Hematopoietic multipotent progenitor cell treated with erythropoietin and hydrocortisone succinate and interleukin-3 and kit ligand, for 6 days (in vitro differentiated cells): ENCODE results near the gene PPIP5K1.
"Not testable (repeated sequence)": the region's sequence is repeated elsewhere in the genome, so short reads cannot be mapped to it uniquely, and the experiment has no call there.

Experiments
- DNase-seq: peaks from one replicate; pipeline ENCODE4 v3.0.0-alpha.2; 2015

Gene PPIP5K1

DNA sequence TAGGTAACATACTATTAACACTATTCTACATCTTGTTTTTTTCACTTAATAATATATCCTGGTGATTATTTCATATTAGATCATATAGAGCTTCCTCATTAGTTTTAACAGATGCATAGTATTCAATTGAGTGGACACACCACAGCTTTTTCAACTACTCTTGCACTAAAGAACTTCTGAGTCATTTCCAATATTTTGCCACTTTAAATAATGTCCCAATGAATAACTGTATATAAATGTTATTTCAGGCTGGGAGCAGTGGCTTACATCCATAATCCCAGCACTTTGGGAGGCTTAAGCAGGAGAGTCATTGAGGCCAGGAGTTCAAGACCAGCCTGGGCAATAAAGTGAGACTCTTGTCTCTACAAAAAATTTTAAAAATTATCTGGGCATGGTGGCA lies 45.7 kb downstream of the PPIP5K1 start:
- no peak for DNase-seq

DNA sequence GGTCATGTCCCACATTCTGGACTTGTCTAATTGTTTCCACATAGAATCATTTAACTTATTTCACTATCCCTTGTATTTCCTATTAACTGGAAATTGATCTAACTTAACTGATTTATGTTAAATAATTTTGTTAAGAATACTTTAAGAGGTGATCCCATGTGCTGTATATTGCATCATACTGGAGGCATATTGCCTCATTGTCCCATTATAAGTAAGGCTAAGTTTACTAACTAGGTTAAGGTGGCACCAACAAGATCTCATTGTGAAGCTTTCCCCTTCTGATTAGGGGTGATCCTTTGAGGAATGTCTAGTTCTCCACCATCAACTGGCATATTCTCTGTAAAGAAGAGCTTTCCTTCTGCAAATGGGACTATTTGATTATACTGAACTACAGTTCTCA lies 48.2 kb downstream of the PPIP5K1 start:
- peak; percentile 15 for DNase-seq

DNA sequence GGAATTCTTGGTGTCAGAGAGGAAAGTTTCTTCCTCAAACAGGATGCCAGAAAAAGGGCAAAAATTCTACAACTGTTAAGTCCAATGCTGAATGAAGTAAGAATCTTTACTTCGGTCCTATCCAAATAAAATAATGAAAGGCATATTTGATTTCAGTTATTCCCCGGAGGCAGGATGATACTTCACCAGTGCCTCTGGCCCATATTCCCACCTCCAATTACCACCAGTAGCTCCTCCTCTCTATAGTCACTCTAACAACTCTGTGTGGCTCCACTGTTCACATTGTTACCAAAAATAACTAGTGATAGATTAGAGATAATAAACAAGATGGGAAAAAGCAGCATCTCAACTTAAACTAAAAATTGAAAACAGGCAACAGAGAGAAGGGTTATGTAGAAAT lies 51.9 kb downstream of the PPIP5K1 start:
- no peak for DNase-seq

DNA sequence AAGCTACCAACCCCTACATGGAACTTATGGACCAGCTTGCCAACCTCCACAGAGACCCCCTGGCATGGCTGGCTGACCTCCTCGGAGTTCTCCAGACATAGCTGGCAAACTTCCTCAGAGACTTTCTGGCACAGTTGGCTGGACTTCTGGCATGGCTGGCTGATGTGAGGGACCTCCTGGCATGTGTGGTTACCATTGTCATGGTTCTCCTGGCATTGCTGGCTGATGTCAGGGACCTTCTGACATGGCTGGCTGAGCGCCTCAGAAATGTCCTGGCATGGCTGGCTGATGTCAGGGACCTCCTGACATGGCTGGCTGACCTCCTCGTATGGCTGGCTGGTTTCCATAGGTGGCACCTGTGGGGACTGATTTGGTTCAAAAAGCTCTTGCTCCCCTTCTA lies 55.1 kb downstream of the PPIP5K1 start:
- DNase-seq: no peak

DNA sequence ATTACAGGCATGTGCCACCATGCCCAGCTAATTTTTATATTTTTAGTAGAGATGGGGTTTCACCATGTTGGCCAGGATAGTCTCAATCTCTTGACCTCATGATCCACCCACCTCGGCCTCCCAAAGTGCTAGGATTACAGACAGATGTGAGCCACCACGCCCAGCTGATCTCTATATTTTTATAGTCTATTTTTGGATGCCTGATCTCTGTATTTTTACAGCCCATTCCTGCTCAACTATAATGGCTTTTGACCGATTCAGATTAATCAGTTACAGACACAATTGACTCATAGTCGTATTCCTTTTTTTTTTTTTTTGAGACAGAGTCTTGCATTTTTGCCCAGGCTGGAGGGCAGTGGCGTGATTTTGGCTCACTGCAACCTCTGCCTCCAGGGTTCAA lies 57.2 kb downstream of the PPIP5K1 start:
- not testable (repeated sequence) for DNase-seq

DNA sequence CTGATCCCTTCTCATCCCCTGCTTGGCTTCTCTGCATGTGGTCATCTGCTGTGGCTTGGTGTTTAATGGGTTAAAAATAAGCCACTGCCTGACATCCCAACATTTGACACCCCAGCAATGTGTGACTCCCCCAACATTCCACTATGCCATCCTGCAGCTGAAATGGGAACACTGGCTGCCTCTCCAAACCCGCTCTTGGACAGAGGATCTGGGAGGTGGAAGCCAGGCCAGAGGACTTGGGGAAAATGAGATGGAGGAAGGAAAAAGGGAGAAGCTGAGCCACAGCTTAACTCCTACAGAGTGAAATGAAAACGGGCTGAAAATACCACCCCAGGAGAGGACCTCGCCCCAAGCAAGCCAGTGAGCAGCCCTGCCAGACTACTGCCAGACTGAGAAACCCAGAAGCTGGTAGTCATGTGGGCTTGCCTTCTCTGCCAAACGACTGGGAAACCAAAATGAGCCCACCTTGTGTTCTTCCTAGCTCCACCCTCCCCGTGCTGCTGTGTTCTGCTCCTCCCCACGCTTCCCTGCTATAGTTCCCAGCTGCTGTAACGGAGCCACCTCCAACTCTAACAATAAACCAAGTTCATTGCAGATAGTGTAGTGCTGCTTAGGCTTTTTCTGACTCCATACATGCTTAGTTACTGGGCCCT lies 58.9 kb downstream of the PPIP5K1 start:
- DNase-seq: no peak

DNA sequence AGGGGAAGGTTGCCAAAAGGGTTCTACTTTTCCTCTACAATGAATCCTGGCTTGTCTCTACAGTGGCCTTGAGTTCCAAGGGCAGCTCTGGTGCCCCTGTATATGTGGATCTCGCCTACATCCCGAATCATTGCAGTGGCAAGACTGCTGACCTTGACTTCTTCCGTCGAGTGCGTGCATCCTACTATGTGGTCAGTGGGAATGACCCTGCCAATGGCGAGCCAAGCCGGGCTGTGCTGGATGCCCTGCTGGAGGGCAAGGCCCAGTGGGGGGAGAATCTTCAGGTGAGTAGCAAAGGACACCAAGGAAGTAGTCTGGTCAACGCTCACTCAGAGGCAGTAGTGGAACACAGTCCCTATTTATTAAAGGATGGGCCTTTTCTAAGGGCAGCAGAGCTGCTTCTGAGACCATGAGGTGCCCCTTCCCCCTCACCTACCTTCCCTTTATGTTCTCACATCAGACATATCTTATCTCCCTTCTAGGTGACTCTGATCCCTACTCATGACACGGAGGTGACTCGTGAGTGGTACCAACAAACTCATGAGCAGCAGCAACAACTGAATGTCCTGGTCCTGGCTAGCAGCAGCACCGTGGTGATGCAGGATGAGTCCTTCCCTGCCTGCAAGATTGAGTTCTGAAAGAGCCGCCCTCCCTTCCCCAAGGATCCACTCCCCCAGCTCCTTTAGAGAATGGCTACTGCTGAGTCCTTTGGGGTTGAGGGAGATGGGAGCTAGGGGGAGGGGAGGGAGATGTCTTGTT lies 60.2 kb downstream of the PPIP5K1 start:
- no peak for DNase-seq

DNA sequence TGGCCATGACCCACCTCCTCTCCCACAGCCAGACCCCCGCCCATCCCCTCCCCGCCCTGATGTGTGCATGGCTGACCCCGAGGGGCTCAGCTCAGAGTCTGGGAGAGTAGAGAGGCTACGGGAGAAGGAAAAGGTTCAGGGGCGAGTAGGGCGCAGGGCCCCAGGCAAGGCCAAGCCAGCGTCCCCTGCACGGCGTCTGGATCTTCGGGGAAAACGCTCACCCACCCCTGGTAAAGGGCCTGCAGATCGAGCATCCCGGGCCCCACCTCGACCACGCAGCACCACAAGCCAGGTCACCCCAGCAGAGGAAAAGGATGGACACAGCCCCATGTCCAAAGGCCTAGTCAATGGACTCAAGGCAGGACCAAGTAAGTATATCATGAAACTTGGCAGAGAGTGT lies 60.9 kb downstream of the PPIP5K1 start:
- no peak for DNase-seq

DNA sequence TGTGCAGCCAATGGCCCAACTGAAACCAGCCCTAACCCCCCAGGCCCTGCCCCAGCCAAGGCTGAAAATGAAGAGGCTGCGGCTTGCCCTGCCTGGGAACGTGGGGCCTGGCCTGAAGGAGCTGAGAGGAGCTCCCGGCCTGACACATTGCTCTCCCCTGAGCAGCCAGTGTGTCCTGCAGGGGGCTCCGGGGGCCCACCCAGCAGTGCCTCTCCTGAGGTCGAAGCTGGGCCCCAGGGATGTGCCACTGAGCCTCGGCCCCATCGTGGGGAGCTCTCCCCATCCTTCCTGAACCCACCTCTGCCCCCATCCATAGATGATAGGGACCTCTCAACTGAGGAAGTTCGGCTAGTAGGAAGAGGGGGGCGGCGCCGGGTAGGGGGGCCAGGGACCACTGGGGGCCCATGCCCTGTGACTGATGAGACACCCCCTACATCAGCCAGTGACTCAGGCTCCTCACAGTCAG lies 61.4 kb downstream of the PPIP5K1 start:
- DNase-seq: no peak

DNA sequence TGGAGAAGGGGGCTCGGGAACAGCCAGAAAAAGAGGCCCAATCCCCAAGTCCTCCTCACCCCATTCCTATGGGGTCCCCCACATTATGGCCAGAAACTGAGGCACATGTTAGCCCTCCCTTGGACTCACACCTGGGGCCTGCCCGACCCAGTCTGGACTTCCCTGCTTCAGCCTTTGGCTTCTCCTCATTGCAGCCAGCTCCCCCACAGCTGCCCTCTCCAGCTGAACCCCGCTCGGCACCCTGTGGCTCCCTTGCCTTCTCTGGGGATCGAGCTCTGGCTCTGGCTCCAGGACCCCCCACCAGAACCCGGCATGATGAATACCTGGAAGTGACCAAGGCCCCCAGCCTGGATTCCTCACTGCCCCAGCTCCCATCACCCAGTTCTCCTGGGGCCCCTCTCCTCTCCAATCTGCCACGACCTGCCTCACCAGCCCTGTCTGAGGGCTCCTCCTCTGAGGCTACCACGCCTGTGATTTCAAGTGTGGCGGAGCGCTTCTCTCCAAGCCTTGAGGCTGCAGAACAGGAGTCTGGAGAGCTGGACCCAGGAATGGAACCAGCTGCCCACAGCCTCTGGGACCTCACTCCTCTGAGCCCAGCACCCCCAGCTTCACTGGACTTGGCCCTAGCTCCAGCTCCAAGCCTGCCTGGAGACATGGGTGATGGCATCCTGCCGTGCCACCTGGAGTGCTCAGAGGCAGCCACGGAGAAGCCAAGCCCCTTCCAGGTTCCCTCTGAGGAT lies 62.0 kb downstream of the PPIP5K1 start:
- DNase-seq: no peak

DNA sequence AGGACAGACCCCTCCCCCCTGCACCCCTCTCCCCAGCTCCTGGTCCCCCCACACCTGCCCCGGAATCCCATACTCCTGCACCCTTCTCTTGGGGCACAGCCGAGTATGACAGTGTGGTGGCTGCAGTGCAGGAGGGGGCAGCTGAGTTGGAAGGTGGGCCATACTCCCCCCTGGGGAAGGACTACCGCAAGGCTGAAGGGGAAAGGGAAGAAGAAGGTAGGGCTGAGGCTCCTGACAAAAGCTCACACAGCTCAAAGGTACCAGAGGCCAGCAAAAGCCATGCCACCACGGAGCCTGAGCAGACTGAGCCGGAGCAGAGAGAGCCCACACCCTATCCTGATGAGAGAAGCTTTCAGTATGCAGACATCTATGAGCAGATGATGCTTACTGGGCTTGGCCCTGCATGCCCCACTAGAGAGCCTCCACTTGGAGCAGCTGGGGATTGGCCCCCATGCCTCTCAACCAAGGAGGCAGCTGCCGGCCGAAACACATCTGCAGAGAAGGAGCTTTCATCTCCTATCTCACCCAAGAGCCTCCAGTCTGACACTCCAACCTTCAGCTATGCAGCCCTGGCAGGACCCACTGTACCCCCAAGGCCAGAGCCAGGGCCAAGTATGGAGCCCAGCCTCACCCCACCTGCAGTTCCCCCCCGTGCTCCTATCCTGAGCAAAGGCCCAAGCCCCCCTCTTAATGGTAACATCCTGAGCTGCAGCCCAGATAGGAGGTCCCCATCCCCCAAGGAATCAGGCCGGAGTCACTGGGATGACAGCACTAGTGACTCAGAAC lies 62.8 kb downstream of the PPIP5K1 start:
- no peak for DNase-seq

DNA sequence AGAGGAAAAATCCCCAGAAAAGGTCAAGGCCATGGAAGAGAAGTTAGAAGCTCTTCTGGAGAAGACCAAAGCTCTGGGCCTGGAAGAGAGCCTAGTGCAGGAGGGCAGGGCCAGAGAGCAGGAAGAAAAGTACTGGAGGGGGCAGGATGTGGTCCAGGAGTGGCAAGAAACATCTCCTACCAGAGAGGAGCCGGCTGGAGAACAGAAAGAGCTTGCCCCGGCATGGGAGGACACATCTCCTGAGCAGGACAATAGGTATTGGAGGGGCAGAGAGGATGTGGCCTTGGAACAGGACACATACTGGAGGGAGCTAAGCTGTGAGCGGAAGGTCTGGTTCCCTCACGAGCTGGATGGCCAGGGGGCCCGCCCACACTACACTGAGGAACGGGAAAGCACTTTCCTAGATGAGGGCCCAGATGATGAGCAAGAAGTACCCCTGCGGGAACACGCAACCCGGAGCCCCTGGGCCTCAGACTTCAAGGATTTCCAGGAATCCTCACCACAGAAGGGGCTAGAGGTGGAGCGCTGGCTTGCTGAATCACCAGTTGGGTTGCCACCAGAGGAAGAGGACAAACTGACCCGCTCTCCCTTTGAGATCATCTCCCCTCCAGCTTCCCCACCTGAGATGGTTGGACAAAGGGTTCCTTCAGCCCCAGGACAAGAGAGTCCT lies 63.6 kb downstream of the PPIP5K1 start:
- no peak for DNase-seq

DNA sequence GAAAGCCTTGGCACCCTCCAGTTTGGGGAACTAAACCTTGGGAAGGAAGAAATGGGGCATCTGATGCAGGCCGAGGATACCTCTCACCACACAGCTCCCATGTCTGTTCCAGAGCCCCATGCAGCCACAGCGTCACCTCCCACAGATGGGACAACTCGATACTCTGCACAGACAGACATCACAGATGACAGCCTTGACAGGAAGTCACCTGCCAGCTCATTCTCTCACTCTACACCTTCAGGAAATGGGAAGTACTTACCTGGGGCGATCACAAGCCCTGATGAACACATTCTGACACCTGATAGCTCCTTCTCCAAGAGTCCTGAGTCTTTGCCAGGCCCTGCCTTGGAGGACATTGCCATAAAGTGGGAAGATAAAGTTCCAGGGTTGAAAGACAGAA lies 64.9 kb downstream of the PPIP5K1 start:
- no peak for DNase-seq

DNA sequence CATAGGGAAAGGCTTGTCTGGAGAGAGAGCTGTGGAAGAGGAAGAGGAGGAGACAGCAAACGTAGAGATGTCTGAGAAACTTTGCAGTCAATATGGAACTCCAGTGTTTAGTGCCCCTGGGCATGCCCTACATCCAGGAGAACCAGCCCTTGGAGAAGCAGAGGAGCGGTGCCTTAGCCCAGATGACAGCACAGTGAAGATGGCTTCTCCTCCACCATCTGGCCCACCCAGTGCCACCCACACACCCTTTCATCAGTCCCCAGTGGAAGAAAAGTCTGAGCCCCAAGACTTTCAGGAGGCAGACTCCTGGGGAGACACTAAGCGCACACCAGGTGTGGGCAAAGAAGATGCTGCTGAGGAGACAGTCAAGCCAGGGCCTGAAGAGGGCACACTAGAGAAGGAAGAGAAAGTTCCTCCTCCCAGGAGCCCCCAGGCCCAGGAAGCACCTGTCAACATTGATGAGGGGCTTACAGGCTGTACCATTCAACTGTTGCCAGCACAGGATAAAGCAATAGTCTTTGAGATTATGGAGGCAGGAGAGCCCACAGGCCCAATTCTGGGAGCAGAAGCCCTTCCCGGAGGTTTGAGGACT lies 65.7 kb downstream of the PPIP5K1 start:
- no peak for DNase-seq

DNA sequence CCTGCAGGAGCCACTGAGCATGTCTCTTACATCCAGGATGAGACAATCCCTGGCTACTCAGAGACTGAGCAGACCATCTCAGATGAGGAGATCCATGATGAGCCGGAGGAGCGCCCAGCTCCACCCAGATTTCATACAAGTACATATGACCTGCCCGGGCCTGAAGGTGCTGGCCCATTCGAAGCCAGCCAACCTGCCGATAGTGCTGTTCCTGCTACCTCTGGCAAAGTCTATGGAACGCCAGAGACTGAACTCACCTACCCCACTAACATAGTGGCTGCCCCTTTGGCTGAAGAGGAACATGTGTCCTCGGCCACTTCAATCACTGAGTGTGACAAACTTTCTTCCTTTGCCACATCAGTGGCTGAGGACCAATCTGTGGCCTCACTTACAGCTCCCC lies 66.4 kb downstream of the PPIP5K1 start:
- DNase-seq: no peak

DNA sequence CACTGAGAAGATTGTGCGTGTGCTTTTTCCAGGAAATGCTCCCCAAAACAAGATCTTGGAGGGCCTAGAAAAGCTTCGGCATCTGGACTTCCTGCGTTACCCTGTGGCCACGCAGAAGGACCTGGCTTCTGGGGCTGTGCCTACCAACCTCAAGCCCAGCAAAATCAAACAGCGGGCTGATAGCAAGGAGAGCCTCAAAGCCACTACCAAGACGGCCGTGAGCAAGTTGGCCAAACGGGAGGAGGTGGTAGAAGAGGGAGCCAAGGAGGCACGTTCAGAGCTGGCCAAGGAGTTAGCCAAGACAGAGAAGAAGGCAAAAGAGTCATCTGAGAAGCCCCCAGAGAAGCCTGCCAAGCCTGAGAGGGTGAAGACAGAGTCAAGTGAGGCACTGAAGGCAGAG lies 67.8 kb downstream of the PPIP5K1 start:
- no peak for DNase-seq

DNA sequence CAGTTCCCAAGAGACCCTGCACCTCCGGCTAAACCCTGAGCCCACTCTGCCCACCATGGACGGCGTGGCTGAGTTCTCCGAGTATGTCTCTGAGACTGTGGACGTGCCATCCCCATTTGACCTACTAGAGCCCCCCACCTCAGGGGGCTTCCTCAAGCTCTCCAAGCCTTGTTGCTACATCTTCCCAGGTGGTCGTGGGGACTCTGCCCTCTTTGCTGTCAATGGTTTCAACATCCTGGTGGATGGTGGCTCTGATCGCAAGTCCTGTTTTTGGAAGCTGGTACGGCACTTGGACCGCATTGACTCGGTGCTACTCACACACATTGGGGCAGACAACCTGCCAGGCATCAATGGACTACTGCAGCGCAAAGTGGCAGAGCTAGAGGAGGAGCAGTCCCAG lies 68.6 kb downstream of the PPIP5K1 start:
- DNase-seq: no peak

DNA sequence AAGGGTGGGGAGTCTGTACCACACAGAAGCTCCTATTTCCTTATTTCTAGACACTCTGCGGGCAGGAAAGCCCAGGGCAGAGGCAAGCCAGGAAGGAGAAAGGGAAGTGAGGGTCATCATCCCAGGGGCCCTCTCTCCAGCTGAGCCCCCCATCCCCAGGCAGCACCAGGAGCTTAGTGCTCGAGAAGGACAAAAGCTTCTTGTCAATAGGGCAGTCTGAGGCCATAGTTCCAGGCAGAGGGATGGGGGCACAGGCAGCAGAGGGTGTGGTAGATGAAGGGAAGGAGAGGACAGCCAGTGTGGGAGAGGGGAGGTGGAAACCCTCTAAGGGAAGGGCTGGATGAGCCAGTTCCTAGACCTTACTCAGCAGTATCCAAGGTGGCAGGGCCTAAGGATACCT lies 69.9 kb downstream of the PPIP5K1 start:
- no peak for DNase-seq

DNA sequence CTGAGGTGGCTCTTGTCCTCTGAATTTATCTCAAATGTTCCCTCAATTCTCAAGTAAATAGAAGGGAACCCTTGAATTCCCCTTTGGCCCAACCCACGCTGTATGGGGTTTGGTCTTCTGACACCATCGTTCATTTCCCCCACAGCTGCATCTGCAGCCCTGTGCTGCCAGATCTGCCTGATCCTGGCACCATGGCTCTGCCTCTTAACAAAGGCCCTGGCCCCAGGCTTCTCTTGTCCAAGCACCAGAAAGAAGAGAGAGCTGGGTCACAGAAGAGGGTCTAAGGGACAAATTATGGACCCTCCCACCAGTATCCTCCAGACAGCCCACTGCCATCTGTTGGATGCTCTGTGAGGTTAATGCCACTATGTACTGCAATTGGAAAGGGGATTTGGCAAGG lies 70.8 kb downstream of the PPIP5K1 start:
- no peak for DNase-seq

DNA sequence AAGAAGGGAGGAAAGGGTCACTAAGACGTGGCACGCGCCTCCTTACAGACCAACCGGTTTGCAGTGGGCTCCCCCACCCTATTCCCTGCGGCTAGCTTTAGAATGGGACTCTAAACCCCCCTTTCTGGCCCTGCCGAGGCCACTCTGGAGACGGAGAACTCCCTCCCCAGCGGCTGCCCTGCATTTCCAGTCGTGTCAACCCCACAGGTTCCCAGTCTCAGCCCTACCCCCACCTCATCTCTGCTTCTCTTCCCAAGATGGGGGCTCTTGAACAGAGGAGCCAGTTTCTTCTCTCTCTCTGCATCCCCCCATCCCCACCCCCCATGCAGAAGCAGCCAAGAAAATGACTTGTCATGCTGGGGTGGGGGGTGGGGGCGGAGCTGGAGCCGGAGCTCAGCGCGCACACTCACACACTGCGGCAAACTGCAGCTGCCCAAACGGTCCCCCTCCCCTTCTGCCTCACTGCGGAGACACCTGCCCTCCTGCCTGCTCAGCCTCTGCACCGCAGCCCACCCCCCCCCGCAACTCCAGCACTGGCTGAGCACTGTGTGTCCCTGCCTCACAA lies 71.7 kb downstream of the PPIP5K1 start:
- DNase-seq: peak; percentile 48

DNA sequence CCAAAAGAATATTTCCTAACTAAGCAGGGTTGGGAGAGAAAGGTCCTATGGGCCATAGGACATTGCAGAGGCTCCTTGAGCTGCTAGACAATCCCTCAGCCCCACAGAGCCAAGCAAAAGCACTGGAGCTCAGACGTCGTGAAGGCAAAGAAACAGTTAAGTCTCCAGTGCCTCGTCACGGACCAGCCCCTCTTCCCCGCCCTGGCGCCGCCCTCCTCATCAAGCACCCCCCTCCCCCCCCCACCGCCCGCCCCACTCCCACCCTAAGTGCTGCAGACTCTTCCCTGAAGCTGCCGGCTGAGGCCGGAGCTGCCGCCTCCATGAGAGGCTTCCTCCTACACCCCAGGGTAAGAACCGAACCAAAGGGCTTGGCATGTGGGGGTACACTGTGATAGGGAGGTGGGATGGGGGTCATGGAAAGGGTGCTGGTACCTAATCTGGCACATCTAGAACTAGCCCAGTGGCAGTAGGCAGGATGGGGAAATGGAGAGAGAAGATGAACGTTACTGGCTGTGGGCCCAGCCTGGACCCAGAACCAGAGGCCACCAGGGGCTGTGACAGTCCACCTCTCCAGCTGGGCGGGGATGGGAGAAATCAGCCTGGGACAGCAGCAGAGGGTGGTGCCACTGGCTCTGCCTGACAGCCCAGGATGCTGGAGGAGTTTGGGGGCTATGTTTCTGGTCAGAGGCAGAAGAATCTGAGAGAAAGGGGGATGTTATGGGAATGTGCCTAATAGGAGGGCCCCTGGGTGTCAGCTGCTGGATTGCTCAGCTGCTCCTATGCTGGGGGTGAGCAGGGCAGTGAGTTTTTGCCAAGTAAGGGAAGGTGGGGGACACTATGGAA lies 72.4 kb downstream of the PPIP5K1 start, which contains the start of gene MAP1A:
Gene MAP1A (plus strand): TSS at position 255 of the 843 bp plus-strand sequence. CDS start 3,866 bp downstream, outside the sequence.
- DNase-seq: peak; percentile 68
